HG02798 (cell line): ENCODE data around the gene GAS5.
"Not testable (repeated sequence)": the region's sequence is repeated elsewhere in the genome, so short reads cannot be mapped to it uniquely, and the experiment has no call there.

ENCODE experiments used
- ATAC-seq: cut with Tn5 transposase; IDR thresholded peaks from one replicate; pipeline ENCODE4 v1.9.1; 2021; ENCODE audit warnings: mild to moderate bottlenecking; ENCODE audit not compliant: unreplicated experiment, poor library complexity

Gene GAS5

GRCh38 chr1:173867753-173868265 is at the start of gene GAS5:
GAS5 (minus strand) TSS chr1:173867989.
- peak; percentile 77 for ATAC-seq

DNA sequence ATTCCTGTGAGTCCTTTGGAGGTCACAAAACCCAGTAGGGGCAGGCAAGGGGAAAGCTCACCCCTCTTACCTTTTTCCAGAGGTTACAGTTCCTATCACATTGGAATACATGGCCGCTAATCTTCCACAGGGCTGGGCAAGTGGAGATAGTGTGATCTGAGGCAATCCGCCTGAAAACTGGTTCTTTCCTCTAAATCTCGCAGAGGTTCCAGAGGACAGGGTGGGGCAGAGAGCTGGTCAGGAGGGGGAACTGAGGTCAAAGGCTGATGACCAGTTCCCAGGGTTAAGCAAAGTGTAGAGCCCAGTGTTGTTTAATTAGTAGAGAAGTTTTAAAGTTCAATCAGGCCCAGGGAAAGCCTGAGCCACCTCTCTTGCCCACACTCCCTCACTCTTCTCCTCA is 49.4 kb upstream of the GAS5 start, which contains the start of gene SERPINC1:
Gene SERPINC1 (minus strand): TSS at position 179 of the 400 bp plus-strand sequence. CDS start 68 bp downstream, at position 111.
- ATAC-seq: no peak

DNA sequence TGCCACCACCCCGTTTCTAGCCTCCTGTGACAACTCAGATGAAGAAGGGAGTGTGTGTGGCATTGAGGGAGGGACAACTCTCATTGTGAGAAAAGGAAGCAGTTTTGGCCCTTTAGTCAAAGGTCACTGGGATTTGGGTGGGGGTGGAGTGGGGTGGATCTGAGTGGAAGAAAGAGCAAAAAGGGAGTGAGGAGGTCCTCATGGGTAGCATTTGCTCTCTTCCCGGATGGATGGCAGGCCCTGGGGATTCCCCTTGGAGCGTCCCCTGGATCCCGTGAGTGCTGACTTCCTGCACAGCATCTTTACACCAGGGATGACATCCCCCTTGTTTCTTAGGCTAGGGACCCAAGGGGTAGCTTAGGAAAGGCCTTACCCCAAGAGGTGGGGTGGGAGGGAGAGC is 48.9 kb upstream of the GAS5 start:
- no peak for ATAC-seq

DNA sequence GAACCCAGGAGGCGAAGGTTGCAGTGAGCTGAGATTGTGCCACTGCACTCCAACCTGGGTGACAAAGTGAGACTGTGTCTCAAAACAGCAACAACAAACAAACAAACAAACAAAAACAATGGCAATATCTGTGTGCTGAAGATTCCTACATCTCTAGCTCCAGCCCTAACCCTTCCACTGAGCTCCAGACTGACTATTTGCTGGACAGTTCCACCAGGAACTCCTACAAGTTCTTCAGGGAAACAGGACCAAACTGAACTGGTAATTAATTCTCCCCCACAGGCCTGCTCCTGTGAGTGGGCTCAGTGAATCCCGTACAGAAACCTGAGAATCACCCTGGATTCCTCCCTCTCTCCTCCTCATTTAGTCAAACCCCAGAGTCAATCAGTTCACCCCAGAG is 47.8 kb upstream of the GAS5 start:
- no peak for ATAC-seq

GRCh38 chr1:173914366-173914871 is 46.6 kb upstream of the GAS5 start:
- no peak for ATAC-seq

DNA sequence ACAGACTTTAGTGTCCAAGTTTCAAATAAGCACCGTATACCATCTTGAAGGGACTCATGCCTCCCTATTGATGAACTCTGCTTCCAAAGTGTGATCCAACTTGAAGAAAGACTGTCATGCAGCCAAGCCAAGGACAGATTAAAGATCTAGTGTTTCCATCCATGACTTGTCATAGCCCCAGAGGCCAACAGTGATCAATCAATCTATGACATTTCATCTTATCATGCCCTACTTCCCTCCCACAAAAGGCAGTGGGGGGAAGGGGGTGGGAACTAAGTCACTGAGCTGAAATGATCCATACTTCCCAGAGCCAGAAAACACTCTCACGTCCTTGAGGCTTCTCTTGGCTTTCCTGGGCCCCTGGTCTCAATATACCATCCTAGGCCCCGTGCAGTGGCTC is 45.3 kb upstream of the GAS5 start:
- no peak for ATAC-seq

- no peak for ATAC-seq
Observed at GRCh38 chr1:173903827-173904531, 36.2 kb upstream of the GAS5 start.

DNA sequence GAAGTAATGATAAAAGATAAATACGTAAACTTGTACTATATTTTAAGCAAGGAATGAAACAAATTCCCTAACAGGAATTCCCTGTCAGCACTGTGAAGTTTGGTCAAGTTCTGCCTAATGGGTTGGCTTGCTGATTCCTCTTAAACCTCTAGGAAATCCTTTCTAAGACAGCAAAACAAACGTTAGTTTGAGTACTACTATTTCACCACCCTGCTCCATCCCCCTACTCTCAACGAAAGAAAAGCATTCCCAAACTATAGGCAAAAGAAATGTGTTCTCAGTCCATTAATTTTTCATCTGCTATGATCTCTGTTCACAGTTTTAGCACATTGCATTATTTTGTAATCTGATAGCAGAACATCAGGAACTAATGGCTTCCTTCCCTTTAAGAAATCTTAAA is 33.2 kb upstream of the GAS5 start:
- ATAC-seq: no peak

DNA sequence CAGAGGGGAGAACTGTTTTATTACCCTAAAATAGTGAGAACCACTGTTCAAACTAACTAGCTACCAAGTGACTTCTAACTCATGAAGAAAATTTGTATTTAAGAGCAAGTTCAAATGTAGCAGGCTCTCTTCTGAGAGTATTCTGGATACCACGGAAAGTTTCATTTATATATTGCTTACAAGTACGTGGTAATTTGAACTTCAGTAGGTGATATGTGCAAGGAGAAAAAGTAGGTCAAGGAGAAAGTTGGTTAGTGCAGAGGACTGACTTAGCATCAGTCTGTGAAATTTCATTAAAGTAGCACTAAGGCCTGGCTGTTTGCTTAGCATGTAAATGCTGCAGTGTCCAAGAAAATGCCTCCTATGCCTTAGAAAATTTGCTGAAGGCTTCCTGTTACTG is 32.6 kb upstream of the GAS5 start:
- ATAC-seq: no peak

- ATAC-seq: no peak
Observed at GRCh38 chr1:173894189-173894588, 26.4 kb upstream of the GAS5 start.

DNA sequence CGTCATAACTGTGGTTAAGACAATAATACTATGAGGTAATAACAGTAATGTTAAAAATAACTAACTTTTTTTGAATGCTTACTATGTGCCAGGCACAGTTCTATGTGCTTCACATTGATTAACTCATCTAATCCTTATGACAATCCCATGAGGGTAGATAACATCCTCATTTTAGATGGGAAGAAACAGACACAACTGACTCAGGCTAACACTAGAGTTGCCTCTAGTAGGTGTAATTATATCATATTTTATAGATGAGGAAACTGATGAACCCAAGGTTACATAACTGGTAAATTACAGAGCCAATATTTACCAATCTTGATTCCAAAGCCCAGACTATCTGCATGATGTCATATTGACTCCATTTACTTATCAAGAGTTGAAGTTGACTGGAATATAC is 25.8 kb upstream of the GAS5 start:
- no peak for ATAC-seq

DNA sequence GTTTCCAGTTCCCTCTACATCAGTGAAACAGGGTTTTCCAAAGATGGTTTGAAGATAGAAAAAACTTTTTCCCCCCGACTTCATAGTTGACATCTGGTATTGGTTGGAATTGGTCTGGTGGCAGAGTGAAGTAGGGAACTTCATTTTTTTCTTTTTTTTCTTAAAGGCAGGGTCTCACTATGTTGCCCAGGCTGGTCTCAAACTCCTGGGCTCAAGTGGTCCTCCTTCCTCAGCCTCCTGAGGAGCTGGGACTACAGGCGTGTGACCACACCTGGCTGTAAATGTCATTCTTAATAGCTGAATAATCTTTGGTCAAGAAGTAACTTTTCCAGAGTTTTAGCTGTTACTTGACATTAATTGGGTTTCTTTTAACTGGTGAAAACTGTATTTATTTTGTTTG is 22.1 kb upstream of the GAS5 start:
- no peak for ATAC-seq

GRCh38 chr1:173888749-173889148 is 21.0 kb upstream of the GAS5 start:
- no peak for ATAC-seq

- ATAC-seq: no peak
Observed at GRCh38 chr1:173887627-173888026, 19.8 kb upstream of the GAS5 start.

- no peak for ATAC-seq
Observed at GRCh38 chr1:173886746-173887611, 19.2 kb upstream of the GAS5 start.

GRCh38 chr1:173884701-173885100 is 16.9 kb upstream of the GAS5 start:
- ATAC-seq: no peak

DNA sequence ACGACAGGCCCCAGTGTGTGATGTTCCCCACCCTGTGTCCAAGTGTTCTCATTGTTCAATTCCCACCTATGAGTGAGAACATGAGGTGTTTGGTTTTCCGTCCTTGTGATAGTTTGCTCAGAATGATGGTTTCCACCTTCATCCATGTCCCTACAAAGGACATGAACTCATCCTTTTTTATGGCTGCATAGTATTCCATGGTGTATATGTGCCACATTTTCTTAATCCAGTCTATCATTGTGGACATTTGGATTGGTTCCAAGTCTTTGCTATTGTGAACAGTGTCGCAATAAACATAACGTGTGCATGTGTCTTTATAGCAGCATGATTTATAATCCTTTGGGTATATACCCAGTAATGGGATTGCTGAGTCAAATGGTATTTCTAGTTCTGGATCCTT is 13.3 kb upstream of the GAS5 start:
- not testable (repeated sequence) for ATAC-seq

DNA sequence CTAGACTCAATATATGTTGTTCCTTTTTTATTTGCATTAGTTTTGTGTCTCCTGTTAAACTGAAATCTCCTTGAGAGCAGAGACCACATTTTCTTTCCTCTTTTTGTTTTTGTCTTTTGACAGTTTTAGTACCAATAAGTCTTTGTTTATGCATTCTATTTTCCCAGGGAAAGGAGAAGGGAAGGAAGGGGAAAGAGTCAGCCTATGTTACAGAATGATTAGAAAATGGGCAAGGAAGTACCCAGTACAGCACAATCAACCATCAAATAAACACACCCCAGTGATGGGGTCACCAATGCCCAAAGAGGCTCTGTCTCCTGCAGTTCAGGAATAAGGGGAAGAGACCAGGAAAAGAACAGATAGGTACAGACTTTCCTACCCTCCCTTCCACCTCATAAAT is 10.5 kb upstream of the GAS5 start:
- ATAC-seq: no peak

DNA sequence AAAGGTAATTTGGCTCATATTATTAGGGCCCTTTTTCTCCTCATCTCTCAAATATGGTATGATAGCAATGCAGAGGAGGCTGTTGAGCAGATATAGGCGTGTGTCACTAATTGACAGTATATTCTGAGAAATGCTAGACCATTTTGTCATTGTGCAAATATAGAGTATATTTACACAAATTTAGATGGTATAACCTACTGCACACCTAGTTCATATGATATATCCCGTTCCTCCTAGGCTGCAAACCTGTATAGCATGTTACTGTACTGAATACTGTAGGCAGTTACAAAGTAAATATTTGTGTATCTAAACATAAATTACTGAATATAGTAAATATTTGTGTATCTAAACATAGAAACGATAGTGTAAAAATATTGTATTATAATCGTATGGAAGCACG is 8.9 kb upstream of the GAS5 start:
- ATAC-seq: no peak

- ATAC-seq: no peak
Observed at GRCh38 chr1:173871500-173871899, 3.7 kb upstream of the GAS5 start.

DNA sequence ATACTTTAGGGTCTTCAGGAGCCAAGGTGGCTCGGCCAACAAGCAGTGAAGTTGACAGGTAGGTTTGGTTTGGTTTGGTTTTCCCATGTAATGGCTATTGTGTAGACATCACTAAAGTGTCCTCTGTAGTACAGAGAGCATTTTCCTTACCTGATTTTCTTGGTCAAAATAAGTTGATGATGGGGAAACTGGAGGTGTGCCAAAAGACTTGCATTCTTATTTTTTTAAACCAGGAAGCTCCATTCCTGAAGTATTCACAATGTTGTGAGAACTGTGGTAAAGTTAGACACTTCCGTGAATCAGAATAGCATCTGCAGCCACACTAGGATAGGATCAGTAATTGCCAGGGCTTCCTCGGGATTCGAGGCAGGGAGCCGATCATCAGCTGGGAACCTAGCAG is 3.3 kb upstream of the GAS5 start:
- ATAC-seq: no peak
